BJ (cell line): Measurements from ENCODE around the gene DMRTA2. TPM values are rescaled to one million over a fixed set of nuclear protein-coding genes. Genes with fewer than 3 reads are reported as not detected.

Experiments used
- CTCF ChIA-PET: fragments of 350-600 bp; formaldehyde crosslinking; extraction: SDS; loops from one replicate; lab custom pipeline; 2021; ENCODE audit warnings: antibody characterized with exemption, inconsistent platforms; lab: Yijun Ruan, JAX
- POLR2A ChIA-PET: fragments of 300-600 bp; sonication (Branson Sonifier 250); formaldehyde crosslinking; extraction: SDS; loops from one replicate; lab custom pipeline; 2021; ENCODE audit warnings: antibody characterized with exemption; lab: Charles Lee
- DNase-seq: peaks from one replicate; pipeline ENCODE4 v3.0.0-alpha.2; 2011; ENCODE audit warnings: low read depth
- H3K27me3 ChIP-seq: 2 replicates; pipeline ENCODE4 v1.6.0; 2011; ENCODE audit warnings: low read length; ENCODE audit not compliant: control insufficient read depth, insufficient read depth
- H3K36me3 ChIP-seq: 2 replicates; pipeline ENCODE4 v1.5.1; 2011; ENCODE audit warnings: low read length; ENCODE audit not compliant: control insufficient read depth, insufficient read depth
- H3K4me3 ChIP-seq: 2 replicates; pipeline ENCODE4 v1.5.1; 2011; ENCODE audit warnings: low read depth, mild to moderate bottlenecking, control low read depth, low read length
- polyA plus RNA-seq: library from polyadenylated mRNA; depleted of rRNA; stranded (reverse); fragments of >200 nt; gene quantifications from 2 replicates; pipeline ENCODE4 v1.2.3, GENCODE V29; 2011
- TF ChIP-seq, protein P1 (sequence below): IDR thresholded peaks from 2 replicates; pipeline ENCODE4 v1.5.1; 2011; ENCODE audit warnings: low read depth, mild to moderate bottlenecking, control low read depth, inconsistent platforms, low read length, moderate library complexity; ENCODE audit not compliant: insufficient read depth

DMRTA2 gene
- polyA plus RNA-seq, 1 experiment: not detected

DNA sequence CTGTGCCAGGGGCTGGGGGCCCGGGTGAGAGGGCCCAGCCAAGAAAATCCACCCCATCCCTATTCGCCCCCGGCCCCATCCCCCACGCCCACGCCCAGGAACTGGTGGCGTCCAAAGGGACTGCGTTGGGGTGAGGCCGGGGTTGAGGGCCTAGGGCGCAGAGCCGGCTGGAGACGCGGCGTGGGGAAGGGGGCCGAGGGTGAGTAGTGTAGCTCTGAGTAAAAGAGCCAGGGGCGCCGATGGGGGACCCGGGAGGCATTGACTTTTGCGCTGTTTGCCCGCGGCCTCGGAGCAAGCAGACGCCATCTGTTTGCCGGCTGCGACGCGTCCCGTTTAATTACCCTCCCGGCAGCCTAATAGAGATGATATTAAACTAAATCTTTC, 3.5 kb upstream of the DMRTA2 start:
- ChIA-PET CTCF (interaction anchor here (1.0 kb wide), 1 partner anchor 13 kb away, joined by 6 read pairs; no protein-coding TSS in a partner anchor), POLR2A (no interaction called here)
- no peak overlapping the region for H3K4me3 ChIP-seq
- no peaks in the 10 kb centered on the region for H3K36me3 ChIP-seq
- H3K27me3 ChIP-seq: peaks cover 82% of the 10 kb centered on the region
- DNase-seq: no peak
- TF ChIP-seq, protein P1, sequence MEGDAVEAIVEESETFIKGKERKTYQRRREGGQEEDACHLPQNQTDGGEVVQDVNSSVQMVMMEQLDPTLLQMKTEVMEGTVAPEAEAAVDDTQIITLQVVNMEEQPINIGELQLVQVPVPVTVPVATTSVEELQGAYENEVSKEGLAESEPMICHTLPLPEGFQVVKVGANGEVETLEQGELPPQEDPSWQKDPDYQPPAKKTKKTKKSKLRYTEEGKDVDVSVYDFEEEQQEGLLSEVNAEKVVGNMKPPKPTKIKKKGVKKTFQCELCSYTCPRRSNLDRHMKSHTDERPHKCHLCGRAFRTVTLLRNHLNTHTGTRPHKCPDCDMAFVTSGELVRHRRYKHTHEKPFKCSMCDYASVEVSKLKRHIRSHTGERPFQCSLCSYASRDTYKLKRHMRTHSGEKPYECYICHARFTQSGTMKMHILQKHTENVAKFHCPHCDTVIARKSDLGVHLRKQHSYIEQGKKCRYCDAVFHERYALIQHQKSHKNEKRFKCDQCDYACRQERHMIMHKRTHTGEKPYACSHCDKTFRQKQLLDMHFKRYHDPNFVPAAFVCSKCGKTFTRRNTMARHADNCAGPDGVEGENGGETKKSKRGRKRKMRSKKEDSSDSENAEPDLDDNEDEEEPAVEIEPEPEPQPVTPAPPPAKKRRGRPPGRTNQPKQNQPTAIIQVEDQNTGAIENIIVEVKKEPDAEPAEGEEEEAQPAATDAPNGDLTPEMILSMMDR: no peak

DNA sequence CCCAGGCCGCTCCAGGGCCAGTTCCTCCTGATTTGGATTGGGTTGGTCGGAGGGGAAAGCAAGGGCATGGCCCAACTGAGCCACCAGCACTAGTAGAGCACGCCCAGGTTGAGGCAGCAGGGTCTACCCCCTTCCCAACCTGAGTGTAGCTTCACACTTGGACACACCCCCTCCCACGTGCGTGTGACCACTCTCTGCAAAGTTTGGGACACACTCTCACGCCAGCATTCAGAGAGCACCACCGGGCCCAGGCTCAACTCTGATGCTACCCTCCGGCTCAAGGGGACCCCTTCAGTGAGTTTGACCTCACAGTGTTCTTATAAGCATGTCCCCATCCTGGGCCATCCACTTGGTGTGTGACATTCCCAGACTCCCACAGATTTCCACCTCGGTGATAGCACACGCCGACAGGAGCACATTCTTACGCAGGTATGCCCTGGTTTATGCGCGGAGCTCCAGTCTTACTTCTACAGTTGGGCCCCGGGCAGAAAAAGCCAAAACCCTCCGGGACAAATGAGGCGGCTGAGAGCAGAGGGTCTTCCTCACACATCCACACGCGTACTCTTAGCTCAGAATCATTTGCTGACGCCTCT, 3.0 kb upstream of the DMRTA2 start:
- ChIA-PET CTCF (interaction anchor here (1.0 kb wide), 1 partner anchor 13 kb away, joined by 6 read pairs; no protein-coding TSS in a partner anchor), POLR2A (no interaction called here)
- Histone ChIP-seq H3K4me3 (no peak overlapping the region), H3K36me3 (no peaks in the 10 kb centered on the region), H3K27me3 (peaks cover 81% of the 10 kb centered on the region)
- no peak for DNase-seq
- TF ChIP-seq, protein P1: no peak

DNA sequence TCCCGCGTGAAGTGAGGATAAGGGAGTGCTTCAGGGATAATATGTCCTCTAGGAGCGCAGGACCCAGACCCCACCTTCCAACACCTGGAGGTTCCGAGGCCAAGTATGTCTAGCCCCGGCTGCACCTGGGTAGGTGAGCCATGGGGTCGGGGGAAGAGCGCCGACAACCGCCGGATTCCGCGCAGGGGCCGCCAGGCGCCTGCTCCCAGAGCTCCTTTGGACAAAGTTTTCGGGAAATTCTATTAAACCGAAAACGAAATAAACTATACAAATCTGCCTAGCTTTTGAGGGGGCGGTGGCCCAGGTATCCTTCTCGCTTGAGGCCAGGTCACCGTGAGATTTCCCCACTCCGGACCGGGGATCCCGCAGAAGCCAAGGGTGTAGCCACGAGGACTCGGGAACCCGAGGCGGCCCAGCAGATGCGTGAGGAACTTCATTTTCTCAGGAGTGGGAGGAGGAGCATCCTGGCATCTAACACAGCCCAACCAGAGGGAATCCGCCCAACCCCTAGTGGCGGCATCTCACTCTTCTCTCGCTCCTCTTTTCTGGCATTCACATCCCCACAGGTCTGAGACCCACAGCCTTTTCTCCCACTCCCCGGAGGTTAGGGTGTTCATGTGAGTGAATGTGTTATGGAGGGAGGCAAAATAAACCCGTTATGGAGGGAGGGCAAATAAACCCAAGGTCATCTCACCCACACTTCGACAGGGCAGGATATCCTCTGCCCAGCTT, 2.3 kb upstream of the DMRTA2 start:
- Histone ChIP-seq H3K4me3 (no peak overlapping the region), H3K27me3 (peaks cover 80% of the 10 kb centered on the region), H3K36me3 (no peaks in the 10 kb centered on the region)
- ChIA-PET CTCF (interaction anchor here (1.0 to 2.2 kb wide), 2 partner anchors 10 to 14 kb away, joined by 5 to 6 read pairs; no protein-coding TSS in a partner anchor), POLR2A (no interaction called here)
- TF ChIP-seq, protein P1: no peak
- DNase-seq: no peak

DNA sequence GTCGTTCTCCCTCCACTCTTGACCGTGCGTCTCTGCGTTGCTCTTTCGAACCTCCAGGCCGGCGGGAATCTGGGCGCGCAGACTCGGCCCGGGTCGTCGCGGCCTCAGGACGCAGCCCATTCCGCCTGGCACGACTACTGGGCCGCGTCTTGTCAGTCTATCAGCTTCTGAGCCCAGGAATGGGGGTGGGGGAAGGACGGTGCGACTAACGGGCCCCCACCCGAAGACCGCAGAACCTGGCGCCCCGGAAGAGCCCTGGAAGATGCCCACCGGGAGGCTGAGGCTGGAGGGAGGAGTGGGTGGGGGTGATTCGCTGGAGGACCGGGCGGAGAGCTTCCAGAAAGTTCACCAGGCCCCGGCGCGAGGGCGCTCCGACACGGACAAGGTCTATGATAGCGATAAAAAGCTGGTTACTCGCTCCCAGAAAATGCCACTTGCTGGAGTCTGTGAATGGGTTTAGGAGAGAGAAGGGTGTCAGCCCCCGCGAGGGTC, 1.7 kb upstream of the DMRTA2 start:
- POLR2A ChIA-PET: no interaction called here
- H3K4me3 ChIP-seq: no peak overlapping the region
- DNase-seq: no peak
- TF ChIP-seq, protein P1: no peak
- H3K36me3 ChIP-seq: no peaks in the 10 kb centered on the region
- H3K27me3 ChIP-seq: peaks cover 79% of the 10 kb centered on the region
- CTCF ChIA-PET: interaction anchor here (1.2 to 2.2 kb wide), 2 partner anchors 10 to 11 kb away, joined by 3 to 5 read pairs; no protein-coding TSS in a partner anchor
